ENCODE results near the gene CRKL. TPM values are rescaled to one million over a fixed set of nuclear protein-coding genes. Genes with fewer than 3 reads are reported as not detected.

Gene CRKL
- total and polyA plus RNA-seq, 2 of the 4 experiments (the other 2 are of a cell fraction) = 20.6 to 35.5 TPM

GRCh38 chr22:20992056-20992442 is 74.8 kb downstream of the CRKL start:
- no peak overlapping the region for H2AFZ ChIP-seq (replicated peaks; ENCODE audit: low read length, poor library complexity)
- no peaks in the 10 kb centered on the region for H3K9me1 ChIP-seq (ENCODE audit: insufficient read depth, low read length)
- H3K9ac ChIP-seq (ENCODE audit: low read depth, low read length) = no peak overlapping the region
- in situ Hi-C loops (cut with MboI; ENCODE audit: low sequenced_read_pairs) (no loop called here), intact Hi-C loops (cut with micrococcal nuclease) (no loop called here), dilution Hi-C loops (cut with HindIII; ENCODE audit: low sequenced_read_pairs, unreplicated experiment) (no loop called here)
- no peaks in the 10 kb centered on the region for H3K4me1 ChIP-seq (ENCODE audit: control insufficient read depth, insufficient read depth, low read length)
- no peak overlapping the region for H4K8ac ChIP-seq (ENCODE audit: low read depth in 2 of 2, low read length in 2 of 2)
- 0 out of 4 replicates have a peak, but pooled peaks cover 0 to 7% of the 10 kb centered on the region in 2 experiments for H3K79me1 ChIP-seq (ENCODE audit: low read depth in 1 of 2, low read length in 2 of 2)
- no peak overlapping the region for H2BK120ac ChIP-seq (ENCODE audit: low read depth, low read length)
- H3K4me3 ChIP-seq (ENCODE audit: insufficient read depth, low read depth, low read length) = no peak overlapping the region
- ChIA-PET CTCF (no interaction called here), POLR2A (ENCODE audit: unreplicated experiment) (no interaction called here)
- H3K27ac ChIP-seq (ENCODE audit: insufficient read depth, low read length) = no peak overlapping the region
- H3K4ac ChIP-seq (ENCODE audit: low read depth, low read length) = no peak overlapping the region
- H3K27me3 ChIP-seq (ENCODE audit: control insufficient read depth, insufficient read depth, low read length) = no peaks in the 10 kb centered on the region
- H4K91ac ChIP-seq (ENCODE audit: insufficient read depth, low read depth, low read length) = no peak overlapping the region
- TF ChIP-seq ELK1 (IDR thresholded peaks at IDR 0.05; ENCODE audit: borderline replicate concordance, low read depth, low read length) (no peak), RFX5 (IDR thresholded peaks at IDR 0.05; ENCODE audit: low read depth, low read length) (no peak), POLR2A (IDR thresholded peaks at IDR 0.05; ENCODE audit: low read depth, low read length) (no peak), CHD1 (IDR thresholded peaks at IDR 0.05; ENCODE audit: low read depth, low read length) (no peak), CEBPB (IDR thresholded peaks at IDR 0.05; ENCODE audit: low read depth, low read length) (no peak), MAFK (IDR thresholded peaks at IDR 0.05; ENCODE audit: low read depth, low read length) (no peak), RAD21 (IDR thresholded peaks at IDR 0.05; ENCODE audit: low read length) (no peak), FOS (IDR thresholded peaks at IDR 0.05; ENCODE audit: low read depth, low read length) (no peak), USF2 (IDR thresholded peaks at IDR 0.05; ENCODE audit: low read depth, low read length) (no peak), MAZ (IDR thresholded peaks at IDR 0.05; ENCODE audit: borderline replicate concordance, low read depth, low read length) (no peak)
- no peak overlapping the region for H3K56ac ChIP-seq (ENCODE audit: extremely low read depth, insufficient read depth, low read length)
- H4K5ac ChIP-seq (ENCODE audit: low read depth, low read length) = no peak overlapping the region
- no peak overlapping the region for H3K23ac ChIP-seq (ENCODE audit: low read depth, low read length)
- peaks cover 64% of the 10 kb centered on the region for H3K36me3 ChIP-seq (ENCODE audit: control insufficient read depth, insufficient read depth, low read length)
- no peak overlapping the region for H2AK5ac ChIP-seq (ENCODE audit: low read depth, low read length)
- no peak overlapping the region for H2AK9ac ChIP-seq (replicated peaks; ENCODE audit: low read depth, low read length, poor library complexity)
- no peaks in the 10 kb centered on the region for H4K20me1 ChIP-seq (ENCODE audit: insufficient read depth, low read length)
- ATAC-seq (ENCODE audit: low read depth) = no peak
- H2BK20ac ChIP-seq (ENCODE audit: low read depth, low read length) = no peak overlapping the region
- no peak overlapping the region for H2BK15ac ChIP-seq (ENCODE audit: low read depth, low read length)
- H3K18ac ChIP-seq (ENCODE audit: low read depth, low read length) = no peak overlapping the region
- BruUV-seq (replicated peaks) = no TSS peak
- 60% methylated on average over 2 of the region's 7 CpGs; no CpG with 5 or more reads in 1 of the 2 experiments for WGBS, 2 experiments (ENCODE audit: extremely low coverage in 2 of 2, insufficient read length in 1 of 2)
- no peak overlapping the region for H2BK5ac ChIP-seq (ENCODE audit: low read depth, low read length, poor library complexity, severe bottlenecking)
- DNase-seq = no peak
- no peak overlapping the region for H3K14ac ChIP-seq (replicated peaks; ENCODE audit: low read depth, low read length)
- no peak overlapping the region for H3K4me2 ChIP-seq (ENCODE audit: low read depth, low read length)
- no peaks in the 10 kb centered on the region for H3K9me3 ChIP-seq (ENCODE audit: control insufficient read depth, insufficient read depth, low read length)

All from IMR-90 (cell line).